GM12892 (cell line): Measurements from ENCODE around the gene DGKI.

ENCODE experiments used
- POLR2A ChIP-seq: IDR thresholded peaks from 2 replicates; pipeline ENCODE4 v1.6.1; 2011; ENCODE audit warnings: low read depth, low read length, control low read depth
- POLR2AphosphoS5 ChIP-seq: IDR thresholded peaks from 2 replicates; pipeline ENCODE4 v1.6.1; 2011; ENCODE audit warnings: low read depth, low read length, control low read depth
- TAF1 ChIP-seq: IDR thresholded peaks from 2 replicates; pipeline ENCODE4 v1.6.1; 2011; ENCODE audit warnings: low read depth, mild to moderate bottlenecking, control low read depth, low read length, borderline replicate concordance

GRCh38 chr7:137574812-137575211 is 272.0 kb downstream of the DGKI start:
- TF ChIP-seq POLR2A (no peak), POLR2AphosphoS5 (no peak), TAF1 (no peak)
